ENCODE results near the gene CRYM.

The CRYM gene

DNA sequence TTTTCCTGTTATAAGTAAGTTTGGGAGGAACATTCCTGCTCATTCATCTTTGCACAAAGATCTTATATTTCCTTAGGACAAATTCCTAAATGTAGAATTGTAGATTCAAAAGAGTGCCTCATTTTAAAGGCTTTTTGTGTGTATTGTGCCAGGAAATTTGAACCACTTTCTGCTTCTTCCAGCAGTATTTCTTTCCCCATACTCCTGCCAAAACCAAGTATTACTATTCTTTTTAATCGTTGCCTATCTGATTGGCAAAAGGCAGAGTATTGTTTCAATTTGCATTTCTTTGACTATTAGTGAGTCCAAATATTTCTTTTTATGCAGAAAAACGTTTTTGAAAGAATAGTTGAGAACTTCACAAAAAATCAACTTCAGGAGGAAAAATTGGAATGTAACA is 35.3 kb downstream of the CRYM start:
- DNase-seq = no peak

DNA sequence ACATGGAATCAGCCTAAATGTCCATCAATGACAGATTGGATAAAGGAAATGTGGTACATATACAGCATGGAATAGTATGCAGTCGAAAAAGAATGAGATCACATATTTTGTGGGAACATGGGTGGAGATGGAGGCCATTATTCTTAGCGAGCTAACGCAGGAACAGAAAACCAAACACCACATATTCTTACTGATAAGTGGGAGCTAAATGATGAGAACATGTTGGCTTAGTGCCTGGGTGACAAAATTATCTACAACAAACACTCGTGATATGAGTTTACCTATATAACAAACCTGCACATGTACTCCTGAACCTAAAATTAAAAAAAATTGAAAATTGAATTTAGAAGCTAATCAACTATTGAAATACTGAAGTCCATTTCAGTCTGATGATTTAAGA is 38.4 kb downstream of the CRYM start:
- DNase-seq = no peak

DNA sequence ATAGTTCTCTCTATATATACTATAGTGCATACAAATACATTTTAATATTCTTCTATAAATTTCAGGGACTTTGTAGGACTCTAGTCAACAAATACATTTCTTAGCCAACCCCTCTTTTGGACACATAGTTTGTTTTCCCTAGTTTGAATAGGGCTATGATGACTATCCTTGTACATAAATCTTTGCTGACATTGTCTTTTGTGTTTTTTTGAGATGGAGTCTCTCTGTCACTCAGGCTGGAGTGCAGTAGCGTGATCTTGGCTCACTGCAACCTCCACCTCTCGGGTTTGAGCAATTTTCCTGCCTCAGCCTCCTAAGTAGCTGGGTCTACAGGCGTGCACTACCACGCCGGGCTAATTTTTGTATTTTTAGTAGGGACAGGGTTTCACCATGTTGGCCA is 41.3 kb downstream of the CRYM start:
- DNase-seq = no peak

DNA sequence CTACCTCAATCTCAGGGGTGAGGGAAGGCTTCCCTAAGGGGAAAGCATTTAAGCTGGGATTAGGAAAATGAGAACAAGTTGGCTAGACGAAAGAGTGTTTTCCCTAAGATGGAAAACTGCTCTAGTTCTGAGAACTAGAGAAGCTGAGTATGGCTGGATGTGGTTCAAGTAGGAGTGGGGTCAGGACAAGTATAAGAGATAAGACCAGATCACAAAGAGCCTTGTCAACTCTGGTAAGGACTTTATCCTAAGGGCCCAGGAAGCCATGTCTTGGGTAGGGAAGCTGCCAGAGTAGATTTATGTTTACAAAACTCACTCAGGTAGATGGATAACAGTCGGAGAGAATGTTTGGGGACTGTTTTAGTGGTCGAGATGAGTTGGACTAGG is 42.9 kb downstream of the CRYM start:
- no peak for DNase-seq

DNA sequence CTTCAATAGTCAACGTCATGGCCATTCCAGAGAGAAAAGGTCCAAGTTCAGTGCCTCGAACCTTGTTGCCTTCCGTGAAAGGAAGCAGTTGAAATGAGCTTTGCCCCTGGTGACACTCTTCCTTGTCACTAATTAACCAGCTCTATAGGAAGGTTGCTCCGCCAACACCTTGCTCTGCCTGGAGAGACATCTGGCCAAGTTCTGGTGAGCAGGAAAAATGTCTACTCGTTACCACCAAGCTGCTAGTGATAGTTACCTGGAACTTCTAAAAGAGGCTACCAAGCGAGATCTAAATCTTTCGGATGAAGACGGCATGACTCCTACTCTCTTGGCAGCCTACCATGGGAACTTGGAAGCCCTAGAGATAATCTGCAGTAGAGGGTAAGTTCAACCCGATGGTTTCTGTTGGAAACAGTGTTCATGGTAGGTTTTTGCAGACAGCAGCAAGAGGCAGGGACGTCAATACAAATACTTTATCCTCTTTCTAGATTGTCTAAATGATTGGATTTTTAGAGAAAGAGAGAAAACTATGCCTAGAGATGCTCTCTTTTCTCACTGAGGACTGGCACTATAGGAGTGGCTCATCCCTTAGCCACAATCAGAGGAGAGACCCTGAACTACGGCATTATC is 44.5 kb downstream of the CRYM start, which contains the start of gene ANKS4B:
Gene ANKS4B, plus strand, starts transcription at position 179 of the 630 bp plus-strand sequence. Its CDS starts 39 bp downstream, at position 218.
- DNase-seq = no peak

DNA sequence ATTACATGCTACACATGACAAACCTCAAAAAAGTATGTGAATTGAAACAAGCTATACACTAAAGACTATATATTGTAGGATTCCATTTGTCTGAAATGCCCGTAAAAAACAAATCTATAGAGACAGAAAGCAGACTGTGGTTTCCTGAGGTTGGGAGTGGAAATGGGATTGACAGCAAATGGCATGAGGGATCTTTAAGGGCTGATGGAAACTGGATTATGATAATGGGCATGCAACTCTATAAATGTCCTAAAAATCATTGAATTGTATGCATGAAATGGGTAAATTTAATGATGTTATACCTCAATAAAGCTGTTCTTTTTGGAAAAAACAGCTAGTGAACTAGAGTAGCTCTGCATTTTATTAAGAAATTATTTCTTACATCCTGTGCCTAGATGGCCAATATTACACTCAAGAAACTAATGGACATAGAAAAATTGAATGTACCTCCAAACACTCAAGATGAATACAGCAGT is 45.0 kb downstream of the CRYM start:
- no peak for DNase-seq

DNA sequence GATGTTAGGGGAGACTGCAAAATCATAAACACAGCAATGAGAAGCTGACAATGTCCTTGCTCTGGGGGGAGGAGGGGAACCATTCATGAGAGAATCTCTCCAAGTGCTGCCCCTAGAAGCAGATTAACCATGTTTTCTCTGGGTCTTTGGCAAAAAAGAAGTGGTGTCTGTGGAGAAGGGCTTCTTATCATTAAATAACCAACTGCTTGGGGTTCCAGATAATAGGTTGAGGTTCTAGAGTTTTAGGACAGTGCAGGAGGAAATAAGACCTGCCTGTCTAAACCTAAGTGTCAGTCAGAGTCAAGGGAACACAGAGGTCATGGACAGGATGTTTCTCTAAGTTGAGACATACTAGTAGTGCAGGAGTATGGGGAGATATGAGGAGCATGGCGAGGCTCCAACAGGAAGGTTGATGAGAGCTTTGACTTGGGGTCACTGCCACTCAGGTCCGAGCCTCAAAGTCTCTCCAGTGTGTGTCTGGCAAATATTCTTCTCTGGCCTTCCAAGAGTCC is 49.7 kb downstream of the CRYM start:
- no peak for DNase-seq

DNA sequence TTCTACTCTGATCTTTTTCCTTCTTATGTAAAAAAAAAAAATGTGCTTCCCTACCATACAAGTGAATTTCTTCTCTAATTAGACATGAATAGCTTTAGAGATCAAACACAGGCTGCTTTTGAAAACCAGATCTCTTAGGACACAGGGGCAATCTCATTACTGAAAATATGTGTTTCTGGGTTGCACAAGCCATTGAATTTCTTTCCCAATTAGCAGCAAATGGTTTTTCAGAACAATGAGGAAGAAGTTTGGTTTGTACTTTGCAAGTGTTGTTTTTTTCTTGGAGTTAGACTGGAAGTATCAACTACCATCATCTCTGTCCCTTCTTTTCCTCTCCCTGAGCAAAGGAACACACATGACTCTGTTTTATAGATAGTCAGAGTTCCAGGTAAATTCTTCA is 50.2 kb downstream of the CRYM start:
- DNase-seq = no peak

DNA sequence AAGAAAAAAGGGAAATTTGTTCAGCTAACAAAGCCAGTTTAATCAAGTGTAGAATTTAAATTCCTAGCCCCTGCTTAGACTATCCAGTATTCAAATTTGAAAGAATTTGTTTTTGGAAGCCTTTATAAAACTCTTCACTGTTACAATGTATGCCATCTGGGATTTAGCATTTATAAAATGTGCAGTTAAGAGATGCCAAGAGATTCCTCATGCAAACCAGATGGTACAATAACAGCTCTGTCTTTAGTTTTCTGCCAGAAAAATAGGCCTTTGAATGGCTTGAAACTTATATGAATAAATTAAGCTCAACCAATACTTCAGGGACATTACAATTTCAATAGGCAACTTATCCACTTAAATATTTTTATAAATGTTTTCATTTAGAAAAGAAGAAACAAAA is 51.3 kb downstream of the CRYM start:
- DNase-seq = no peak

DNA sequence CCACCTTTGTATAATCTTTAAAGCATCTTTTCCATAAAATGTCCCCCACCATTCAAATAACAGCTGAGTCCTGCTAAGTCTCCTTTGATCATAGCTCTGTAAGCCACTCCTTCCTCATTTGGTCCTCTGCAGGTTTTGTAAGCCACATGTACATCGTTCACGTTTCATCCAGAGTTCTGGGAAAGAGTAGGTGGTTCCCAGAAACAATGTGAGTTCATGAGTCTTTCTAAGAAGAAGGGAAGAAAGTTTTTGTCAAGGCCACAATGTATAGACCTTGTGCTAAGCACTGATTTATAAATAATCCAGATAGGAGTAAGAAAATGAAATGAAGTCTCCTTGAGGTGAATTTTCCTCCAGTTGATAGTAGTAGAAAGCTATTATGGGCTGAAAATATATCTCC is 53.3 kb downstream of the CRYM start:
- no peak for DNase-seq

DNA sequence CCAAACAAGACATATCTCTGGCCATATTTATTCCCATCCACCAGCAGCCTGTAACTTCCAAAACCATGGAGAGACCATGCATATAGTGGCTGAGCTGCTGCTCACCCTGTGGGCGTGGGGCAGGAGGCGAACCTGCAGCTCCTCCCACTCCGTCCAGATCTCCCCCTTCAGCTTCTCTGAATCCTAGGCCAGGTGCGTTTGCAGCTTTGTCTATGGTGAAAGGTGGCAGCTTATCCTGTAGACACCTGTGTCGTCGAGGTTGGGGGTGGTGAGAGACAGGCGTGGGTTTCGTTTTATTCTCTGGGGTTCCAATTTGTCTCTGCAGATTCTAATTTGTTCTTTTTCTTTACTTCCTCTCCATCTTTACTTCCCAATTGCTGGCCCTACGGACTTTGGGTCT is 54.3 kb downstream of the CRYM start:
- no peak for DNase-seq

DNA sequence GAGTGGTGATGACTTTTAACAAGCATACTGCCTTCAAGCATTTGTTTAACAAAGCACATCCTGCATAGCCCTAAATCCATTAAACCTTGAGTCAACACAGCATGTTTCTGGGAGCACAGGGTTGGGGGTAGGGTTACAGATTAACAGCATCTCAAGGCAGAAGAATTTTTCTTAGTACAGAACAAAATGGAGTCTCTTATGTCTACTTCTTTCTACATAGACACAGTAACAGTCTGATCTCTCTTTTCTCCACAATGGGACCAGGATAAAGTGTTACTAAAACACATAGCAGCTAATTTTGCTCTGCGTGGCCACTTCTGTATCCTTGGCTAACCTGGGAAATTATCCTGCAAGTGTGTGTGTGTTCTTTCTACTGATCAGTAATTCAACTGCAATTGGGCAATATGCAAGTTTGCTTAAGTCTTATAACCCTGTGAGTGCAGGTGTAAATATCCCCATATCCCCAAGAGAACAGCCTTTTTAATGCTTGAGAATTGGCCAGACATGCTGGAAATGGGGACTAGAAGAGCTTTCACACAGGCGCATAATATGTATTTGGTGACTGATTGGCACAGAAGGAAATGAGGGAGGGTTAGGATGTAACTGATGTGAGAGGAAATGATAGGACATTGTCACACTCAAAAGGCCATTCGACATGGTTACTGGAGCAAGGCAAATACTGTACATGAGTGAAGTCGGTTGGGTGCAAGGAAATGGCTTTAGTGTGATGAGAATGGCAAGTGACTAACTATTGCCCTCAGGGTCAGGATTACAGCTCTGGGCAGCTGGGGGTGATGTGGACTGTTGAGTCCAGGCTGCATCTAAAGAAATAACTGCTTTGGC is 55.4 kb downstream of the CRYM start:
- DNase-seq = no peak

DNA sequence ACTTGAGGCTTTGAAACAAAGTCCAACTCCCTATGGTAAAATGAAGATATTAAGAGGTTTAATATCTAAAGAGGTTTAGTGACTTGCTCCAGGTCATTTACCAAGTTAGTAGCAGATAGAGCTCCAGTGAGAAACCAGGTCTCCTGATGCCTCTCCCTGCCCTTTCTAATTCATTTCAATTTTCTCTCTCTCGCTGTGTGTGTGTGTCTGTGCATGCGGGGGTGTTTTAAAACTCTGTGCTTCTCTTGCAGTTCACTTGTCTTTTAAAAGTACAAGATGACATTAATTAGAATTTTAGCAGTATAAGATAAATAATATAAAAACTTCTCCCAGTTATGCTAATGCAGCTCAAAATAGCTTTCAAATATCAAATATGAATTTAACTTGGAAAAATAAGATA is 58.5 kb downstream of the CRYM start:
- no peak for DNase-seq

DNA sequence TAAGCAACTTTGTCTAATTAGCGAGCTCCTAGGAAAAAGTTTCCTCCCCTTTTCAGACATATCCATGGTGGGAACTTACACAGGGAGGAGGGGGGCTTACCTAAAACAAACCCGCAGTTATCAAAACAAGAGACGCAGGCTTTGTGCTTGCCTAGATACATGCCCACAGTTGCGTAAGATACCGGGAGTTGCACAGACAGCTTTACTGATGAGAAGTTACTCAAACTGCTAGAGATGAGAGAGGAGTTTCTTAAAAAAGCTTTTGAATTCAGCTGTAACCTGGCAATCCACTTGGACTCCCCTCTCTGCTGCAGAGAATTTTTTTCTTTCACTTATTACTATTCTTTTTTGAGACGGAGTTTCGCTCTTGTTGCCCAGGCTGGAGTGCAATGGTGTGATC is 59.9 kb downstream of the CRYM start:
- DNase-seq = no peak

DNA sequence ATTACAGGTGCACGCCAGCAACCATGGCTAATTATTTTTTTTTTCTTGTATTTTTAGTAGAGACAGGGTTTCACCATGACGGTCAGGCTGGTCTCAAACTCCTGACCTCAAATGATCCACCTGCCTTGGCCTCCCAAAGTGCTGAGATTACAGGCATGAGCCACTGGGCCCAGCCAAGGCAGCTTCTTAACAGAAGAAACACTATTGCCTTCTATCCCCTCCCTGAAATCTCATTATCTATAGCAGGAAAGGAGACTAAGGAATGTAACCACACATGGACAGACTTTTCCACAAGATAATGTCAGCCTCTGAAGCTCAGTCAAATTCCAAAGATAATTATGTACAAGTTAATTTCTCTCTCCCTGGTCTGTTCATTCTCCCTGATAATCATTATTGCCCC is 61.0 kb downstream of the CRYM start:
- no peak for DNase-seq

DNA sequence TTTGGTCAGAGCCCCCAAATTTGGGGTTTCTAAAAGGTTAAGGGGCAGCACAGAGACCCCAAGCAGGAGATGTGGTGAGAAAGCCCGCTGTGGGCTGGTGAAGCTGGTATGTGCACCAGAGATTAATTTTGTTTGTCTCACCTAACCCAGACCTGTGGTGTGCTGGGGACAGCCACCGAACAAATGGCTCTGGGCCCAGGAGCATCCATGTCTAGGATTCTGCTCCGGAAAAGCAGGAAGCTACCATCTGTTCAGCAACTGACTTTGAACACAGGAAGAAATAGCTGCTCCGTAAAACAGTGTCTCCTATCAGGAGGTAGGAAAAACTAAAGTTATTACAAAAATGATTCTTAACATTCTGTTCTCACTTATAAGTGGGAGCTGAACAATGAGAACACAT is 64.0 kb downstream of the CRYM start:
- no peak for DNase-seq

DNA sequence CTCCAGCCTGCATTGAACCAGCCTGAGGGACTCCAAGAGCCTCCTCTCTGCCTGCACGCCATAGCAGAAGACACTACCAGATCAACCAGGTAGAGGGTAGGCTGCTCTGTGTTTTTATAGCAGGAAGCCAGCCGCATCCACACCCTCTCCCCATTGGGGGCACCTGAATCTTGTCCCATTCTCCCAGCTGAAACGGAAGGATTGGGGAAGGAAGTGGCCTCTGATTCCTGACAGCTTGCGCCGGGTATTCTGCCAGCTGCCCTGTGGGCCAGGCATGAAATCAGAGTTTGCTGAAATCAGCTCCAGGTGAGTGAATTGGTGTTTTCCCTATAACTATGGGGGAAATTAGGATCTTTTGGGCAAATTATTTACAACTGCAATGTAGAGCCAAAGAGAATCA is 66.6 kb downstream of the CRYM start, which contains the start of gene ZP2:
Gene ZP2, minus strand, starts transcription at position 89 of the 400 bp plus-strand sequence. Its CDS starts 27 bp downstream, at position 62.
- no peak for DNase-seq

Measured in T-helper 9 cell (primary cell).